CD4-positive, alpha-beta T cell treated with Interleukin-4 for 4 hours (primary cell): ENCODE results near the gene WASHC4.

Experiments
- DNase-seq: peaks from one replicate; pipeline ENCODE4 v3.0.0-alpha.2; 2020

The WASHC4 gene

DNA sequence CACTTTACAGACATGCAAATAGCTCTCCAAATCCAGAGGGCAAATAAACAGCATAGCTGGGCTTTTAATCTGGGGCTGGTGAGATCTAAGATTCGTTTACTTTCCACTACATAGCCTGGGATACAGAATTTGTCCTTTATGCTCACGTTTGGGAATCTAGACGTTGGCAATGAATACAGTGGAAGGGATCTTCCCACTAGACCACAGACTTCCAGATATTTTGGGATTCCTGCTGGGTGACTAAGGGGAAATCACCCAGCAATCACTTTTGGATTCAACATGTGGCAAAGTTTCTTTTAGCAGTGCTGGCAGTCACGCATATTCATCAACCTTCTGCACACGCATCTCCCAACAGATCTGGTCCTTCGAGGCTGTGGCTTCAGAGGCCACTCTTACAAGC is 104.9 kb downstream of the WASHC4 start:
- no peak for DNase-seq

- no peak for DNase-seq
These were observed 106.6 kb downstream of the WASHC4 start for GRCh38 chr12:105214148-105214547.

DNA sequence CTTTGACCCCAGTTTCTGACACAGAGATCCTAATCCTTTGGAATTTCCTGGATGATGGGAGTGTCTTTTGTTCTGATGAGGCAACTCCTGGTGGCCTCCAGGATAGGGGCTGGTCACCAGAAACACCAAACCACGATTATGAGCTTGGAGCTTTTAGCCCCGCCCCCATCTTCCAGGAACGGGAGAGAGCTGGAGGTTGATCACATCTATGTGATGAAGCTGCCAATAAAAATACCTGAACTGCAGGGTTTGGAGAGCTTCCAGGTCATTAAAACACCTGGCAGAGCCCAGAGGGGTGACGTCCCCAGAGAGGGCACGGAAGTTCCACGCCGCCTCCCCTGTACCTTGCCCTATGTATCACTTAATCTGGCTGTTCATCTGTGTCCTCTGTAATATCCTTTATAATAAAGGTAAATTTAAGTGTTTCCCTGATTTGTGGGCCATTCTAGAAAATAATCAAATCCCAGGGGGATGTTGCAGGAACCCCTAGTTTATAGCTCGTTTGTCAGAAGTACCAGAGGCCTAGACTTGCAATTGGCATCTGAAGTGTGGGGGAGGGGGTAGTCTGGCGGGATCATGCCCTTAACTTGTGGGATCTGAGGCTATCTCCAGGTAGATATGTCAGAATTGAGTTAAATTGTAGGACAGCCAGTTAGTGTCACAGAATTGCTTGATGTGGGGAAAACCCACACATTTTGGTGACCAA is 107.3 kb downstream of the WASHC4 start:
- DNase-seq, result no peak

- DNase-seq, result no peak
These were observed 110.9 kb downstream of the WASHC4 start for GRCh38 chr12:105218434-105218833.
